Astrocyte of the spinal cord (primary cell): ENCODE data around the gene C4BPA.

ENCODE experiments used
- DNase-seq: peaks from one replicate; pipeline ENCODE4 v3.0.0; 2011; ENCODE audit warnings: low read depth, low spot score
- H3K4me3 ChIP-seq: 2 replicates; pipeline ENCODE4 v1.5.1; 2011; ENCODE audit warnings: low read depth, mild to moderate bottlenecking, low read length, moderate library complexity
- CTCF ChIP-seq: IDR thresholded peaks from 2 replicates; pipeline ENCODE4 v1.5.1; 2012; ENCODE audit warnings: low read depth, mild to moderate bottlenecking, low read length, inconsistent platforms
- in situ Hi-C: cut with HindIII; loops from 2 replicates; pipeline ENCODE4 v1.10.0; 2017; ENCODE audit warnings: low sequenced_read_pairs

Gene C4BPA

GRCh38 chr1:207102659-207103058 is 1.4 kb upstream of the C4BPA start:
- no peak for TF ChIP-seq CTCF
- in situ Hi-C loops, result no loop called here
- H3K4me3 ChIP-seq, result no peak overlapping the region
- DNase-seq, result no peak

- TF ChIP-seq CTCF, result no peak
- in situ Hi-C loops, result no loop called here
- no peak for DNase-seq
- no peak overlapping the region for H3K4me3 ChIP-seq
Measured at GRCh38 chr1:207109004-207109403, 5.0 kb downstream of the C4BPA start.

GRCh38 chr1:207112616-207113296 is 8.7 kb downstream of the C4BPA start:
- in situ Hi-C loops, result no loop called here
- H3K4me3 ChIP-seq, result no peak overlapping the region
- TF ChIP-seq CTCF, result no peak
- DNase-seq, result no peak

- TF ChIP-seq CTCF, result no peak
- DNase-seq, result no peak
- in situ Hi-C loops, result no loop called here
- no peak overlapping the region for H3K4me3 ChIP-seq
Measured at GRCh38 chr1:207115269-207115668, 11.2 kb downstream of the C4BPA start.

- no peak overlapping the region for H3K4me3 ChIP-seq
- in situ Hi-C loops, result no loop called here
- no peak for DNase-seq
- no peak for TF ChIP-seq CTCF
Measured at GRCh38 chr1:207124389-207124788, 20.4 kb downstream of the C4BPA start.

GRCh38 chr1:207128336-207128921 is 24.4 kb downstream of the C4BPA start:
- H3K4me3 ChIP-seq, result no peak overlapping the region
- TF ChIP-seq CTCF, result no peak
- in situ Hi-C loops, result no loop called here
- no peak for DNase-seq
